Measurements from ENCODE around the gene NPC1L1. TPM values are rescaled to one million over a fixed set of nuclear protein-coding genes. Genes with fewer than 3 reads are reported as not detected.
A peak's percentile ranks its signal among the peaks of the same experiment; 100 is the strongest.

The NPC1L1 gene
- total RNA-seq, 2 donors from 2014 or later, result not detected

DNA sequence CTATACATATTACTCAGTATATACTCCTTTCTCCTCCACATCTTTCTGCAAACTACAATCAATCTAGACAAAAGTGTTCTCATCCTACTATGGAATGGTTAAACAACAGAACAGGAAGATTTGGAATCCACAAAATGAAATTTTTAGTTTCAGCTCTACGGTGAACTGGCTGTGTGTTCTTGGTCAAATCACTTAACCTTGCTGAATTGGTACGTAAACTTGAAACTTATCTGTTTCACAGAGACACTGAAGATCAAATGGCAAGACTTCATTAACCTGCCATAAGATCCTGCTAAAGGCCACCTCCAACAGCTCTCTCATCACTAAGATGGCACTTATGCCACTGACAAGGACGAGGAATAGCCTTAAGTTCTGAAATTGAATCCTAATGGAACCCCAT lies 52.2 kb downstream of the NPC1L1 start:
- Histone ChIP-seq H3K4me1 (peaks cover 0 to 57% of the 10 kb centered on the region in 2 donors), H3K4me3 (peak overlapping the region in 1 of 2 donors; percentile 94), H3K9me3 (no peaks in the 10 kb centered on the region), H3K27ac (no peak overlapping the region), H3K27me3 (no peaks in the 10 kb centered on the region), H3K36me3 (peaks cover 9% of the 10 kb centered on the region)
- DNase-seq (ENCODE audit: low spot score), result no peak
- TF ChIP-seq CTCF (IDR thresholded peaks at IDR 0.05), result no peak

DNA sequence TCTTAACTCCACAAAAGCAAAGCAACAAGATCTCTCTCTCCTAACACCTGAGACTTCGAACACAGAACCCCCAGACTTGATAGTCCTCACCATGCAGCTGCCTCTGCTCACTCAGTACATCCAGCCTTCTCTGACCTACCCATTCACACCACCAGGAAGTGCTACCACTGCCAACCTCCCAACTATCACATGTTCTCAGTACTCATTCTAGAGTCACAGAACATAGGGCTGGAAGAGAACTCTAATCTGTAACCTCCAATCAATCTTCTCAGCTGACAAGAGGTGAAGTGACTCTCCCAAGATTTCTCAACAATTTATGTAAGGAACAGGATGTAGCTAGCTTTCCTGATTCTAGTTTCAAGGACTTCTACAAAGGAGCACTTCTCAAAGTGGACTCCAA lies 54.4 kb downstream of the NPC1L1 start:
- peaks cover 0 to 9% of the 10 kb centered on the region in 2 donors for H3K9me3 ChIP-seq
- no peaks in the 10 kb centered on the region for H3K27me3 ChIP-seq
- H3K4me3 ChIP-seq, result no peak overlapping the region
- peaks cover 32% of the 10 kb centered on the region for H3K36me3 ChIP-seq
- no peak for DNase-seq (ENCODE audit: low spot score)
- H3K27ac ChIP-seq, result peak overlapping the region in 1 of 2 donors; percentile 56
- H3K4me1 ChIP-seq, result peaks cover 0 to 62% of the 10 kb centered on the region in 2 donors
- TF ChIP-seq CTCF (IDR thresholded peaks at IDR 0.05), result no peak

- peaks cover 0 to 9% of the 10 kb centered on the region in 2 donors for H3K9me3 ChIP-seq
- no peak overlapping the region for H3K4me3 ChIP-seq
- peaks cover 0 to 62% of the 10 kb centered on the region in 2 donors for H3K4me1 ChIP-seq
- peaks cover 37% of the 10 kb centered on the region for H3K36me3 ChIP-seq
- H3K27me3 ChIP-seq, result no peaks in the 10 kb centered on the region
- TF ChIP-seq CTCF (IDR thresholded peaks at IDR 0.05), result no peak
- H3K27ac ChIP-seq, result peak overlapping the region; percentile 56 to 58
- DNase-seq (ENCODE audit: low spot score), result no peak
Measured at GRCh38 chr7:44486001-44486400, 55.1 kb downstream of the NPC1L1 start.

GRCh38 chr7:44484482-44485313 lies 56.4 kb downstream of the NPC1L1 start:
- no peak for TF ChIP-seq CTCF (IDR thresholded peaks at IDR 0.05)
- no peak overlapping the region for H3K4me3 ChIP-seq
- no peaks in the 10 kb centered on the region for H3K27me3 ChIP-seq
- peaks cover 0 to 9% of the 10 kb centered on the region in 2 donors for H3K9me3 ChIP-seq
- peaks cover 0 to 60% of the 10 kb centered on the region in 2 donors for H3K4me1 ChIP-seq
- peaks cover 45% of the 10 kb centered on the region for H3K36me3 ChIP-seq
- peak overlapping the region; percentile 56 to 58 for H3K27ac ChIP-seq
- no peak for DNase-seq (ENCODE audit: low spot score)

DNA sequence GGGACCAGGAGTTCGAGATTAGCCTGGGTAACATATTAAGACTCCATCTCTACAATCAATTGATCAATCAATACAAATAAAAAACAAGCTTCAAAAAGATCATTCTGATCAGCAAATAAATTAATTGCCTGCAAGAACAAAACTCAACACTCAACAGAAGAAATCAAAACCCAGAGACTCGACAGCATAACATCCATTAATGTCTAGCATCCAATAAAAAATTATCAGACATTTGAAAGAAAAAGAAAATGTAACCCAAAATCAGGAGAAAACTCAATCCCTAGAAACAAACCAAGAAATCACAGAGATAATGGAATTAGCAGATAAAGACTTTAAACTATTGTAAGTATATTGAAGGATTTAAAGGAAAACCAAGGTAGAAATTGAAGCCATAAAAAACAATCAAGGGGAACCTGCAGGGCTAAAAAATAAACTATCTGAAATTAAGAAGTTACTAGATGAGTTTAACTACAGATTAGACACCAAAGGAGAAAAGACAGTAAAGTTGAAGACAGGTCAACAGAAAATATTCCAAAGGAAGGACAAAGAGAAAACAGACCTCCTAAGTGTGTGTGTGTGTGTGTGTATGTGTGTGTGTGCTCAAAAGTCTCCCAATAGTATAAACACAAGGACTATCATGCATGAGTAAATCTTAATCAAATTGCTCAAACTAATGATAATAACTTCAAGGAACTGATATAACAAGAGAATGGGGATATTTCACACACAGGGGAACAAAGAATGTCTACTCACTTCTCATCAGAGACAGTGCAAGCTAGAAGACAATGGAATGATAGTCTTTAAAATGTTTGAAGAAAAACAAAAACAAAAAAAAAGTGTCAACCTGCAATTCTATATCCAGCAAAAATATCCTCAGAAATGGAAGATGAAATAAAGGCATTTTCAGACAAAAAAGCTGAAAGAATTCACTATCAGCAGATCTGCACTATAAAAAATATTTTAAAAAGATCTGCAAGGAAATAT lies 58.3 kb downstream of the NPC1L1 start:
- Histone ChIP-seq H3K4me1 (peaks cover 0 to 46% of the 10 kb centered on the region in 2 donors), H3K36me3 (peaks cover 59% of the 10 kb centered on the region), H3K4me3 (no peak overlapping the region), H3K9me3 (peaks cover 0 to 9% of the 10 kb centered on the region in 2 donors), H3K27ac (peak overlapping the region in 1 of 2 donors; percentile 56), H3K27me3 (no peaks in the 10 kb centered on the region)
- no peak for DNase-seq (ENCODE audit: low spot score)
- TF ChIP-seq CTCF (IDR thresholded peaks at IDR 0.05), result no peak

Measured in right atrium auricular region (tissue), 2 donors.